ENCODE data around the gene WNT9B. TPM values are rescaled to one million over a fixed set of nuclear protein-coding genes. Genes with fewer than 3 reads are reported as not detected.

WNT9B gene
- not detected in 2 replicates for total RNA-seq

DNA sequence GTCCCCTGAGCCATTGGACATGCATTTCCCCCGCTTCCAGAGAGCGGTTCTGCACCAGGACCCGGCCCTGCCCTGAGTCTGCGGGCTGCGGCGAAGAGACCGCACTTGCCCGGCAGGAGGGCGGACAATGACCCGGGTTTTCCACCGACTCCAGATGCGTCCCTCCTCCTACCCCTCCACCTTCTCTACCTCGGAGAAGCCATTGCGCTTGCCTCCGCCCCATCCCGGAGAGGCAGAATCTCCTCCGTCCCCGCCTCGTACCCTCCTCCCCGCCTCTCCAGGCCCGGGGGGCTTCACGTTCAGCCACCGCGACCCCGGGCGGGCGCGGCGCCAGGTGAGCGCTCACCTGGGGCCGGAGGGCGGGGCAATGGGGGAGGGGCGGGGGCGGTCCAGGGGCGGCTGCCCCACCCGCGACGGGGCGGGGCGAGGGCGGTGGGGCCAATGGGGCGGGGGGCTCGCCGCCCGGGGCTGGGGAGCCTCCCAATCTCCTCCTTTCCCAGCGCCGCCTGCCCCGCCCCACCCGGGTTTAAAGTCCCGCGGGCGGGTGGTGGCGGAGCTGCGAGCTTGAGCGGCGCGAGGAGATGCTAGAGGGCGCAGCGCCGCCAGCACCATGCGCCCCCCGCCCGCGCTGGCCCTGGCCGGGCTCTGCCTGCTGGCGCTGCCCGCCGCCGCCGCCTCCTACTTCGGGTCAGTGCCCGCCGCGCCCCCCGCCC lies at the start of gene WNT9B:
TSS of gene WNT9B (plus strand) at position 555 of the 713 bp plus-strand sequence. CDS start at position 611, 56 bp downstream.

GRCh38 chr17:46818316-46818928 lies 33.0 kb upstream of the WNT9B start, which contains the start of gene WNT3:
TSS of gene WNT3 (minus strand) at chr17:46818692. CDS start at chr17:46818597, 95 bp downstream.

DNA sequence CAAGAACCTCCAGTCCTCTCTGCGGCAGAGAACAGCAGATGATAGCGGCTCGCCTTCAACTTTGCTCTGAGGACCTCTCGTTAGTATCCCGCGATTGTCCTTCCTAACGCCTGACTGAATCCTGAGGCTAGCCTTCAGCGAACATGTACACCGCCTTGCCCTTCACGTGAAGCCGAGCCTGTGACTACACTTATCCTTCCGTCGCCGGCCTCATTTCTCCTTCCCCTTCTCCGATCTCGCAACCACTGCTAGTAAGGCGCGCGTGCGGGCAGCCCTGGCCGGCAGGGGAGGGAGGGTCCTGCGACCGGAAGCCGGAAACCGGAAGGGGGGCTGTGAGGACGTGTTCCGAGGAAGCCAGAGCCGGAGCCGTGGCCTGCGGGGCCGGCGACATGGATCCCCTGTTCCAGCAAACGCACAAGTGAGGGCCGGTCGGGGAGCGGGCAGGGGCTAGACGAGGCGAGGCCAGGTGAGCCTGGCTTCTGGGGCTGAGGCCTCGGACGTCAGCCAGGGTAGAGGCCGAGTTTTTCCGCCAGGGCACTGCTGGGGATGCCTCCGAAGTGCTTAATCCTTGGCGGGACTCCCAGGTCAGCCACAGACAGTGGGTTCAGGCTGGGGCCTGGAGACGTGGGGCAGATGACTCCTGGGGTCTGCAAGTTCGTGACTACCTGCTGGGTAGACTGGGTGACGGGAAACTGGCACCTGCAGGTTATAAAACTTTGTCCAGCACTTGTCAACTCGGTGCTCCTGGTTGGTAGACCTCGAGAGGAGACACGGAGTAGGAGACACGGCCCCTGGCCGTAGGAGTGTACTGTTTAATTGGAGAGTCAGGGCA lies 71.6 kb downstream of the WNT9B start, which contains the start of gene GOSR2:
TSS of gene GOSR2 (plus strand) at position 357 of the 832 bp plus-strand sequence. CDS start at position 390, 33 bp downstream.

Other genes with a start within 250 kb of the WNT9B start
- gene WNT3, start 32.9 kb upstream of the WNT9B start, total RNA-seq = 1.0 and 1.1 TPM in 2 replicates
- 48.6 and 49.9 TPM in 2 replicates for gene GOSR2, start 71.6 kb downstream of the WNT9B start, total RNA-seq
- gene RPRML, start 127.7 kb downstream of the WNT9B start, total RNA-seq = not detected in 2 replicates

Measured in nasal cavity respiratory epithelium epithelial cell of viscerocranial mucosa (primary cell).